Hematopoietic multipotent progenitor cell treated with erythropoietin and hydrocortisone succinate and interleukin-3 and kit ligand, for 15 days (in vitro differentiated cells): Measurements from ENCODE around the gene SURF6.
"Not testable (repeated sequence)": the region's sequence is repeated elsewhere in the genome, so short reads cannot be mapped to it uniquely, and the experiment has no call there.

Experiments
- DNase-seq: peaks from one replicate; pipeline ENCODE4 v3.0.0-alpha.2; 2015; ENCODE audit warnings: low spot score

SURF6 gene

GRCh38 chr9:133323991-133324703 is 11.8 kb downstream of the SURF6 start:
- DNase-seq = no peak

DNA sequence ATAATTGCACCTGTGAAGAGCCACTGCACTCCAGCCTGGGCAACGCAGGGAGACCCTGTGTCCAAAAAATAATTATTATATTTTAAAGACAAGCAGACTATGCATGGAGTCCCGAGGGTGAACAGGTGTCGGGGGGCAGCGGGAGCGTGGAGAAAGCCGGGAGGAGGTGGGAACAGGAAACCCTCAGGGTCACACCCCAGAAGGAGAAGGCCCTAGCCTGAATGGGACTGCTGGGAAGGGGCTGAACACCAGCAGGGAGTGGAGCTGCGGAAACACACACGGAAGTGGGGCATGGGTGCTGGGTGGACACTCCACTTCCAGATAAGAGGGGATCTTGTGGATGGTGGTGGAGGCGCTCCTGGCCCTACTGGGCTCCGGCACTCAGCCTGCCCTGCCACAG is 12.8 kb downstream of the SURF6 start:
- no peak for DNase-seq

DNA sequence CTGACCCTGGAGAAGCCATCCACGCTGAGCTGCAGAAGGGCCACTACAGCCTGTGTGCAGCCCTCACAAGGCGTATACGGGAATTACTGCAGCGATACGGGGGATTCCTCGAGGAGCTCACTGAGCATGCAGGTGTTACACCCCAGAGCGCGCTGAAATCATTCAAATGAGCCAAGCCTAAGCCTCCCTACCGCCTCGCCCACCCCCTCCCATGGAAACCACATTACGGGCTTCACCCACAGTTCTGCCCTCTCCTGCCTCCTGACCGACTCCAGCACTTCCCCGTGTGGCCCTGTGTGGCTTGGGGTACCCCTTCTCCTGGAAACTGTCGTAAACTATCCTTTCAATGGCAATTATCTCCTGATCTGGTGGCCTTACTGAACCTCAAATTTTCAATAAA is 13.3 kb downstream of the SURF6 start:
- DNase-seq = no peak

DNA sequence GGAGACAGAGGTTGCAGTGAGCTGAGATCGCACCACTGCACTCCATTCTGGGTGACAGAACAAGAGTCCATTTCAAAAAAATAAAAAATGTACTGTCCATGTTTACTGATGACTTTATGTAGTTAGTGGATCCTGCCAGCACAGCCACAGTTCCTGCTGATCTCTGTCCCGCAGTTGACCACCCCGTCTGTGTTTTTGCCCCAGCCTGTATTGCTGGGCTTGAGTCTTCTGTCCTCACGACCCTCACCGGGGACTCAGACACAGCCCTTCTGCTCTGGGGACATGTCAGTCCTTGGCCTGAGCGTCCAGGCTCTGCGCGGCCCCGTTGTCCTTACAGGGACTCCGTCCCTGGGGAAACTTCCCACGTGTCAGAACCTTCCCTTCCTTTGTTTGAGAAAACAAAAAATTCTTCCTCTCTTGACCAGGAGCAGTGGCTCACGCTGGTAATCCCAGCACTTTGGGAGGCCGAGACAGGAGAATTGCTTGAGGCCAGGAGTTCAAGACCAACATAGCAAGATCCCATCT is 14.5 kb downstream of the SURF6 start:
- no peak for DNase-seq

DNA sequence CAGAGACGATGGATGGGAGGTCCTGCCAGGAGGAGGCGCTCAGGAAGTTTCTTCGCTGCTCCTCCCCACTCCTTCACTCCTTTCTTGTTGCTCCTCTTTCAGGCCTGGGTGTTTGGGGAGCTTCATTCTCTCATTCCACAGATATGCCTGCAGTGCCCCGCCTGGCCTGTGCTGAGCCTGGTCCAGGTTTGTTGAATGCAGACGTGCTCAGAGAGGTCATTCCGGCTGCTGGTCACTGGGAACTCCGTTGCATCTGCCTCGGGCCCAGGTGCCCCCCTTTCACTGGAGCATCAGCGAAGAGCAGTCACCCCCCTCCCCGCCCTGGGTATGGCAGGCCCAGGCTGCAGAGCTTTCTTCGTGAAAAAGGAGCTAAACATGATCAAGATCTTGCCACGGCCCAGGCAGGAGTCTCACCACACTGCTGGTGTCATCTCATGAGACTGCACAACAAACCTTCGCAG is 15.5 kb downstream of the SURF6 start:
- no peak for DNase-seq

DNA sequence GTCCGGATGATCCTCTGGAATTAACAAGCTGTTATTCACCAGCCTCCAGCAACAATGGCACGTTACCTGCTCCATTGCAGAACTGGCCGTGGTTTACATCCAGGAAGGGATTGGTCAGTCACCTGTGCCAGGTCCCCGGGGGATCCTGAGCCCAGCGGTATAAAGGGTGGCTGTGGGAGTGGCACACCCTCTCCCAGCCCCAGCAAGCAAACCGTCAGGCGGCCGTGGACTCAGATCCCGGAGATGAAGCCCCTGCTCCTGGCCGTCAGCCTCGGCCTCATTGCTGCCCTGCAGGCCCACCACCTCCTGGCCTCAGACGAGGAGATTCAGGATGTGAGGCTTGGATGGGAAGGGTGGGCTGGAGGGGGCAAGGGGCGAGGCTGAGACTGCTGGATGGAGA is 18.4 kb downstream of the SURF6 start:
- not testable (repeated sequence) for DNase-seq

DNA sequence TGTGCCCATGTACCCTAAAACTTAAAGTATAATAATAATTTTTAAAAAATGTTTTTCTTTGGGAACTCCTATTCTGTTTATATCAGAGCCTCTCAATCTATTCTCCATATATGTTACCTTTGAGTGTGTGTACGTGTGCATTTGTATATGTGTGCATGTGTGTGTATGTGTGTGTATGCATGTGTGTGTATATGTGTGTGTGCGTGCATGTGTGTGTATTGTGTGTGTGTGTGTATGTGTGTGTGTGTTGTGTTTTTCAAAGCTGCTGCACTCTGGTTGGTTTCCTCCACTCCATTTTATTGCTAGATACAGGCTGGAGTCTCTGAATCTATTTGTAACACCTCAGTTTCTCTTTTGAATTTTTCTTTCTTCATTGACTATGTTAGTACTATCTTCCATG is 20.0 kb downstream of the SURF6 start:
- DNase-seq = no peak

- no peak for DNase-seq
Observed at GRCh38 chr9:133309608-133310007, 26.4 kb downstream of the SURF6 start.

DNA sequence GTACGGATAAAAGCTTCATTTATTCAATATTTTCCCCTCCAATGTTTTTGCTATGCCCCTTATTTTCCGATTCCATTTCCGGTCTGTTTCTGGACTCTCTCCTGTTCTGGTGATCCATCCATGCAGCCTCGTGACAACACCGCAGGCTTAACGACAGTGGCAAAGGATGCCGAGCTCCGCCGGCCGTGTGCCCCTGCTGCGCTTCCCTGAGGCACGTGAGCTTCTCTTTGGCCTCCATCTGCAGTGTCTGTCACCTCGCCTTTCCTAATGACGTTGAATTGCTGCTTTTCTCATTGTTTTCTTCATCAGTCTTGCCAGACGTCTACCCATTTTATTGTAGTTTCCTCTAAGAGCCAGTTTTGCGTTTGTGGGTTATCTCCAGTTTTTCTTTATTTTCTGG is 28.7 kb downstream of the SURF6 start:
- DNase-seq = no peak

GRCh38 chr9:133306242-133307204 is 29.5 kb downstream of the SURF6 start:
- DNase-seq = no peak

- DNase-seq = no peak
Observed at GRCh38 chr9:133305731-133306130, 30.3 kb downstream of the SURF6 start.

GRCh38 chr9:133304477-133305377 is 31.3 kb downstream of the SURF6 start:
- DNase-seq = no peak

GRCh38 chr9:133304158-133304470 is 31.9 kb downstream of the SURF6 start:
- DNase-seq = no peak

GRCh38 chr9:133303266-133304157 is 32.5 kb downstream of the SURF6 start:
- no peak for DNase-seq

GRCh38 chr9:133301253-133302230 is 34.4 kb downstream of the SURF6 start:
- DNase-seq = no peak

GRCh38 chr9:133299996-133300395 is 36.0 kb downstream of the SURF6 start:
- not testable (repeated sequence) for DNase-seq

- no peak for DNase-seq
Observed at GRCh38 chr9:133294257-133294656, 41.7 kb downstream of the SURF6 start.

DNA sequence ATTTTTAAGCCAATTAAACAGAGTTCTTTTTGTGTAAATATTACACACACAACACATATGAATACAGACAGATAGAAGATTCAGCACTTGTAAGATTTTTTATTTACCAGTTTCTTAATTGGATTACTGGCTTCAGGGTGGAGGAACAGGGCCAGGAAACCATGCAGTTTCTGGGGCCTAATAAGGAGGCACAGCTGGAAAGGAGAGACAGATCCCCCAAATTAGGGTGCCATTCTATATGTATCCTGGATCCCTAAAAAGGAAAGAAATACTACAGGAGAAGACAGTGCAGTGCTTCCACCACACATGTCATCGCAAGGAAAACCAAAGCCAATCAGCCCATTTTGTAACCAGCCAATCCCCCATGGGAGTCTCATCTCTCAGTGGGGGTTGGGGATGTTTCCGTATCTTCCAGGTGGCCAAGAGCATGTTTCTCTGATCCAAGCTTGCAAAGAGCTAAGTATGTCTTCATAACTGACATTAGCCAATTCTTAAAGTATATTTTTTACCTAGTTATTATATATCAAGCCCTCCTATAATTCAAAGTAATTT is 45.2 kb downstream of the SURF6 start:
- DNase-seq = no peak

GRCh38 chr9:133286523-133286922 is 49.5 kb downstream of the SURF6 start:
- no peak for DNase-seq
